Activated T-helper 17 cell treated with anti-CD3 and anti-CD28 coated beads, Interleukin-2, amount 50 U/mL, for 72 hours (primary cell): ENCODE data around the gene CCN5. TPM values are rescaled to one million over a fixed set of nuclear protein-coding genes. Genes with fewer than 3 reads are reported as not detected.
A peak's percentile ranks its signal among the peaks of the same experiment; 100 is the strongest.
"Not testable (repeated sequence)": the region's sequence is repeated elsewhere in the genome, so short reads cannot be mapped to it uniquely, and the experiment has no call there.

ENCODE experiments used
- ATAC-seq: fragments of 150-1000 bp; cut with Tn5 transposase; replicated peaks from 2 replicates; pipeline ENCODE4 v1.10.0; 2021; ENCODE audit warnings: mild to moderate bottlenecking, moderate library complexity
- H3K27ac Mint-ChIP-seq: one replicate; pipeline ENCODE4 v1.8.0; 2022; ENCODE audit warnings: mixed read lengths
- H3K27me3 Mint-ChIP-seq: one replicate; pipeline ENCODE4 v1.8.0; 2022; ENCODE audit warnings: mixed read lengths
- H3K36me3 Mint-ChIP-seq: one replicate; pipeline ENCODE4 v1.8.0; 2022; ENCODE audit warnings: low read depth, mild to moderate bottlenecking, mixed read lengths
- H3K4me1 Mint-ChIP-seq: one replicate; pipeline ENCODE4 v1.8.0; 2022; ENCODE audit warnings: mixed read lengths
- H3K4me3 Mint-ChIP-seq: one replicate; pipeline ENCODE4 v1.8.0; 2022; ENCODE audit warnings: mild to moderate bottlenecking, mixed read lengths
- H3K9me3 Mint-ChIP-seq: one replicate; pipeline ENCODE4 v1.8.0; 2022; ENCODE audit warnings: mixed read lengths
- total RNA-seq, 2 donors: library from RNA; stranded (reverse); gene quantifications; one replicate each; pipeline ENCODE4 v1.2.3, GENCODE V29; 2022

CCN5 gene
- total RNA-seq, 2 donors from 2014 or later, result not detected

DNA sequence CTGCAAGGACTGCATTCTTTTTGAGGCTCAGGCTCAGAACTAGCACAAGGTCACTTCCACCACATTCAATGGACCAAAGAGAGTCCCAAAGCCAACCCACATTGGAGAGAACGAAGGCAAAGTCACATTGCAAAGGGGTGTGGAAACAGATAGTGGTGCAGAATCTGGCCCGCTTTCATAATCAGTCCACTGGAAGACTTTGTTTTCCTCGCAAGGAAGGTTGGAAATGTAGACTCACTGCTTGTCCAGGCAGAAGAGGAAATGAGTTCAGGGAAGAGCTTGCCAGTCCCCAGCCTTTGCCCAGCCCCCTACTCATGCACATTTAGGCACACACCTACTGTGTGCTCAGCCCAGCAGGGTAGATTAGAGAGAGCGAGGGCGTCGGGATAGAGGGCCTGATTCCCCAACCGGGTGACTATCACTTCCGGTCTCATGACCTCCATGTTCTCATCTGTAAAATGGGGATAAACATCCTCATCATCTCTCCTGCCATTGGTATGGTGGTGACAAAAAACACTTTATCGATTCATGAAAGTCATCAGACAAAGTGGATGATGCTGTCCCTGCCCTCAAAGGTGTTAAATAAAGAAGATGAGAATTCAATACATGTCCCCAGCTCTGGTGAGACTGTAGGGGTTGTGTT lies 24.3 kb upstream of the CCN5 start:
- Mint-ChIP-seq H3K4me3 (no peak overlapping the region), H3K27me3 (peaks cover 7% of the 10 kb centered on the region), H3K4me1 (no peaks in the 10 kb centered on the region), H3K27ac (no peak overlapping the region), H3K9me3 (no peaks in the 10 kb centered on the region), H3K36me3 (no peaks in the 10 kb centered on the region)
- no peak for ATAC-seq

DNA sequence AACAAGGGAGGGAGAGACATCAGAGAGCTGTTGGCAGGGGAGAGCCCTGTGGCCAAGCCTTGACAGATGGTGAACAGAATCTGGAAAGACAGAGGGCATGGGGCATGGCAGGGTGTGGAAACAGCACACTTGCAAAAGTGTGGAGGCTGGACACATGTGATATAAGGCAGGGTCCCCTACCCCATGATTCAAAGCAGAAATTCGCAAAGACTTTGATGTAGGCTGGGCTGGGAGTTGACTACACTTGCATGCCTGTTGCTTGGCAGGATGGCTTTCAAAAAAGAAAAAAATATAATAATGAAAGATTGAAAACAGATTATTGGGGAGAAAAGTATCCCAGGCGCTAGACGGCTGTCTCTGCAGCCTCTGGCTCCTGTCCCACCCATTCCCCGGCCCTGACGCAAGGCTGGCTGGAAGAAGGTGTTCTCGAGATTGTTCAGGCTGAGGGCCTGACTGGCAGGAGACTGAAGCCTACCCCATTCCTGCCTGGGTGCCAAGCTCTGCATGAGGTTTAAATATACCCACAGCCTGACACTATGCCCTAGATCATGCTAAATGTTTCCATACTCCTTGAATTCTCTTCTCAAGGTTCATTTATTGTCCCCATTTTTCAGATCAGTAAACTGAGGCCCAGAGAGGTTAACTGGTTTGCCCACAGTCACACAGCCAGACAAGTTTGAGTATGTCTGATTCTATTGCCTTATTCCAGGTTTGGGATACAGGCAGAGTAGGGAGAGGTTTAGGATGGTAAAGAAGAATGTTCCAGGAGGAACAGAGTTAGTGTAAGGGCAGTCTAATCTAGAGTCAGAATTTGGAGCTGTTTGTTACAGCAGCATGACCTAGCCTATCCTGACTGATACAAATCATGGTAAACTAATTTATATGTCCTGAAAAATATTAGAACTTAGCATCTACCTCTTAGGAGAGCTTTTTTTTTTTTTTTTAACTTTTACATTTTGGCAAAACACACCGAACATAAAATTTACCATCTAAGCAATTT lies 23.4 kb upstream of the CCN5 start:
- Mint-ChIP-seq H3K4me3 (no peak overlapping the region), H3K36me3 (no peaks in the 10 kb centered on the region), H3K27me3 (peaks cover 7% of the 10 kb centered on the region), H3K9me3 (no peaks in the 10 kb centered on the region), H3K27ac (no peak overlapping the region), H3K4me1 (no peaks in the 10 kb centered on the region)
- no peak for ATAC-seq

DNA sequence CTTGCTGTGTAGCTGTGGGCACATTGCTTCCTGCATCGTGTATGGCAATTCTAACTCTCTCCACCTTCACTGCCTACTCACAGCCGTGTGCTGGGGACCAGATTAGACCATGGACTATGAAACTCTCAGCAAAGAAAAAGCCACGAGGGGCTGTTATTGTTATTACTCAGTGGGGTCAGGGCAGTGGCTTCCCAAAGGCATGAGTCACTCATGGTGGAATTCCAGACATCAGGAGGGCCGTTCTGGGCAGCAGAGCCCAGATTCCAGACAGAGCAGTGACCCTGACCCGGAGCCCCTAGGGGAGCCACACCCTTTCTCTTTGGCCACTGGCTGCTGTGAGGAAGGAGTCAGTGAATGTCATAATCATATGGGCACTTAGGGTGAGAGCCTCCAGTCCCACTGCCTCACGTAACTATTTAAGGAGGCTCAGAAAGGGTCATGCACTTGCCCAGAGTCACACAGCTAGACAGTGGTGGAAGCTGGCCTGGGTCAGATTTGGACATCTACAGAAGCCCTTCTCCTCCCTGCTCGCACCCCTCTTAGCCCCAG lies 22.2 kb upstream of the CCN5 start:
- no peak for ATAC-seq
- H3K4me3 Mint-ChIP-seq, result no peak overlapping the region
- H3K4me1 Mint-ChIP-seq, result no peaks in the 10 kb centered on the region
- no peaks in the 10 kb centered on the region for H3K9me3 Mint-ChIP-seq
- H3K36me3 Mint-ChIP-seq, result no peaks in the 10 kb centered on the region
- peaks cover 3% of the 10 kb centered on the region for H3K27me3 Mint-ChIP-seq
- H3K27ac Mint-ChIP-seq, result no peak overlapping the region

GRCh38 chr20:44693627-44694026 lies 21.5 kb upstream of the CCN5 start:
- Mint-ChIP-seq H3K27me3 (peaks cover 3% of the 10 kb centered on the region), H3K4me1 (no peaks in the 10 kb centered on the region), H3K36me3 (no peaks in the 10 kb centered on the region), H3K27ac (no peak overlapping the region), H3K4me3 (no peak overlapping the region), H3K9me3 (no peaks in the 10 kb centered on the region)
- no peak for ATAC-seq

GRCh38 chr20:44694159-44694558 lies 21.0 kb upstream of the CCN5 start:
- H3K36me3 Mint-ChIP-seq, result no peaks in the 10 kb centered on the region
- no peak overlapping the region for H3K27ac Mint-ChIP-seq
- H3K27me3 Mint-ChIP-seq, result peaks cover 3% of the 10 kb centered on the region
- no peak overlapping the region for H3K4me3 Mint-ChIP-seq
- ATAC-seq, result no peak
- no peaks in the 10 kb centered on the region for H3K4me1 Mint-ChIP-seq
- H3K9me3 Mint-ChIP-seq, result no peaks in the 10 kb centered on the region

- no peak for ATAC-seq
- Mint-ChIP-seq H3K9me3 (no peaks in the 10 kb centered on the region), H3K4me3 (no peak overlapping the region), H3K4me1 (no peaks in the 10 kb centered on the region), H3K36me3 (no peaks in the 10 kb centered on the region), H3K27ac (no peak overlapping the region), H3K27me3 (peaks cover 3% of the 10 kb centered on the region)
Observed at GRCh38 chr20:44695295-44695673, 19.9 kb upstream of the CCN5 start.

GRCh38 chr20:44695674-44696300 lies 19.4 kb upstream of the CCN5 start:
- H3K27me3 Mint-ChIP-seq, result peaks cover 3% of the 10 kb centered on the region
- no peak overlapping the region for H3K27ac Mint-ChIP-seq
- no peak overlapping the region for H3K4me3 Mint-ChIP-seq
- H3K9me3 Mint-ChIP-seq, result no peaks in the 10 kb centered on the region
- H3K4me1 Mint-ChIP-seq, result no peaks in the 10 kb centered on the region
- ATAC-seq, result peak; percentile 60
- H3K36me3 Mint-ChIP-seq, result no peaks in the 10 kb centered on the region

- Mint-ChIP-seq H3K4me3 (no peak overlapping the region), H3K4me1 (no peaks in the 10 kb centered on the region), H3K27ac (no peak overlapping the region), H3K27me3 (peaks cover 3% of the 10 kb centered on the region), H3K36me3 (no peaks in the 10 kb centered on the region), H3K9me3 (no peaks in the 10 kb centered on the region)
- ATAC-seq, result no peak
Observed at GRCh38 chr20:44696315-44696714, 18.9 kb upstream of the CCN5 start.

DNA sequence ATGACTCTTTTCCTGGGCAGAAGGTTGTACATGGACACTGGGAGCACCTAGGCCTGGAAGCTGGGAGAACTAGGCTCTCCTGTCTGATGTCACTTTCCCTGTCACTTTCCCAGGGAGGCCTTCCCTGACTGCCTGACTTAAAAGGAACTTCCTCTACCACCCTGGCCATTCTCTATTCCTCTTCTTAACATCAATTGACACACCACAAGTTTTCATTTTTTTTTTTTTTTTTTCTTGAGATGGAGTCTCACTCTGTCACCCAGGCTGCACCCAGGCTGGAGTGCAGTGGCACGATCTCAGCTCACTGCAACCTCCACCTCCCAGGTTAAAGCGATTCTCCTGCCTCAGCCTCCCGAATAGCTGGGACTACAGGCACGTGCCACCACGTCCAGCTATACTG lies 18.1 kb upstream of the CCN5 start:
- not testable (repeated sequence) for H3K27me3 Mint-ChIP-seq, H3K4me1 Mint-ChIP-seq, H3K4me3 Mint-ChIP-seq, H3K9me3 Mint-ChIP-seq, H3K27ac Mint-ChIP-seq, H3K36me3 Mint-ChIP-seq, ATAC-seq

GRCh38 chr20:44698351-44698750 lies 16.8 kb upstream of the CCN5 start:
- Mint-ChIP-seq H3K27ac (no peak overlapping the region), H3K4me1 (no peaks in the 10 kb centered on the region), H3K27me3 (peaks cover under 1% of the 10 kb centered on the region), H3K36me3 (no peaks in the 10 kb centered on the region), H3K9me3 (no peaks in the 10 kb centered on the region), H3K4me3 (no peak overlapping the region)
- ATAC-seq, result no peak

DNA sequence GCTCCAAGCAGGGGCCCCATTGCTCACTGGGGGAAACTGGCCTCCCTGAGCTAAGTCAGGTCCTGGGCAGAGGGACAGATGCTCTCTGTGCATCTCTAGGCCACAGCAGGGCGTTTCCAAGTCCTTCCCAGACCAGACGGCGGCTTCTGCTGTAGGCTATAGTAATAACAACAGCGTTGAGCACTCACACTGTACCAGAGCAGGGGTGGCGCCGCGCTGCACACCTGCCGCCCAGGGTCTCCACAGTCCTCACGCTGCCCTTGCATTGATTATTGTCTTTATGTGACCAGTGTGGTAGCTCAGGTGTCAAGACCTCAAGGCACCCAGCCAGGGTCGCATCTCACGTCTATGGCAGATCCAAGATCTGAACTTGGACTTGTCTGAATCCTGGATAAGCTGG lies 14.9 kb upstream of the CCN5 start:
- Mint-ChIP-seq H3K4me3 (no peak overlapping the region), H3K9me3 (no peaks in the 10 kb centered on the region), H3K27me3 (peaks cover 2% of the 10 kb centered on the region), H3K27ac (no peak overlapping the region), H3K36me3 (no peaks in the 10 kb centered on the region), H3K4me1 (no peaks in the 10 kb centered on the region)
- no peak for ATAC-seq

DNA sequence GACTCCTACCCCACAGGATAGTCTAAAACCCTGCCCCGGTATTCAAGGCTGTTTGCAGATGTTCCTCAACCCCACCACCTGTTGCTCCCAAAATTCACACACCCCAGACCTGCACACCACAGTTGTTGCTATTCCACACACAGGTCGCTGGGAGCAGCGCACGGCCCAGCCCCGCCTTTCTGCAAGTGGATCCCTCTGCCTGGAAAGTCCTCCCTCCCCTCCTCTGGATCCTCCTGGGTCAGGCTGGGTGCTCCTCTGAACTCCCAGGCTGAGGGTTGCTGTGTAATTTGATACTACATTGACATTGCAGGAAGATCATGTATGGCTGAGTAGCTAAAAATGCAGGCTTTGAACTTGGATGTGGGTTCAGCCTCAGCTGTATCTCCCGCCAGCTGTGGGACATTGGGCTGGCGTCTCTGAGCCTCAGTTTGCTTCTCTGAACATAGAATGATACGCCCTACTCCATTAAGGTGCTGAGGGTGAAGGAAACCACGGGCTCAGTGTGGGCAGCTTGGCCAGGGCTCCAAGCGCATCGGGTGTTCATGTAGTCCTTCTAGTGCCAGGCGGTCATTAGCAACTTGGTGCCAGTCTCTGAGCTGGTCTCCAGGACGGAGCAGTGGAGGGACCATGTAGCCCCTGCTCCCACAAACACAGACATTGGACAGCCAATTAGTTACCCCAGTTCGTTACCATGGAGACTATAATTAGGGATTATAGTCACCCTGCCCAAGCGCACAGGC lies 13.9 kb upstream of the CCN5 start:
- Mint-ChIP-seq H3K36me3 (no peaks in the 10 kb centered on the region), H3K9me3 (no peaks in the 10 kb centered on the region), H3K27me3 (peaks cover 2% of the 10 kb centered on the region), H3K4me3 (no peak overlapping the region), H3K27ac (no peak overlapping the region), H3K4me1 (no peaks in the 10 kb centered on the region)
- no peak for ATAC-seq

- Mint-ChIP-seq H3K4me3 (no peak overlapping the region), H3K27ac (no peak overlapping the region), H3K9me3 (no peaks in the 10 kb centered on the region), H3K4me1 (no peaks in the 10 kb centered on the region), H3K36me3 (no peaks in the 10 kb centered on the region), H3K27me3 (peaks cover 2% of the 10 kb centered on the region)
- no peak for ATAC-seq
Observed at GRCh38 chr20:44701858-44702256, 13.3 kb upstream of the CCN5 start.

GRCh38 chr20:44702776-44703175 lies 12.4 kb upstream of the CCN5 start:
- Mint-ChIP-seq H3K27ac (no peak overlapping the region), H3K9me3 (no peaks in the 10 kb centered on the region), H3K27me3 (peaks cover 2% of the 10 kb centered on the region), H3K36me3 (no peaks in the 10 kb centered on the region), H3K4me3 (no peak overlapping the region), H3K4me1 (no peaks in the 10 kb centered on the region)
- ATAC-seq, result no peak
